WI38 (cell line): Measurements from ENCODE around the gene ATP2B3.

ENCODE experiments used
- H3K4me3 ChIP-seq: 2 replicates; pipeline ENCODE4 v1.5.1; 2011; ENCODE audit warnings: low read depth, mild to moderate bottlenecking, control low read depth, low read length
- CTCF ChIP-seq: IDR thresholded peaks from 2 replicates; pipeline ENCODE4 v1.5.1; 2012; ENCODE audit warnings: low read depth, mild to moderate bottlenecking, control low read depth, low read length

ATP2B3 gene

GRCh38 chrX:153621949-153622598, 104.6 kb downstream of the ATP2B3 start:
- TF ChIP-seq CTCF: no peak

GRCh38 chrX:153622661-153623309, 105.3 kb downstream of the ATP2B3 start:
- H3K4me3 ChIP-seq: no peak overlapping the region
- TF ChIP-seq CTCF: no peak

More at GRCh38 chrX:153621949-153622598, 104.6 kb downstream of the ATP2B3 start:
- H3K4me3 ChIP-seq: no peak overlapping the region

- no peak for TF ChIP-seq CTCF
- H3K4me3 ChIP-seq: no peak overlapping the region
These were observed 106.0 kb downstream of the ATP2B3 start for GRCh38 chrX:153623310-153624029.

- no peak for TF ChIP-seq CTCF
- H3K4me3 ChIP-seq: no peak overlapping the region
These were observed 107.0 kb downstream of the ATP2B3 start for GRCh38 chrX:153624196-153625091.

- TF ChIP-seq CTCF: no peak
- H3K4me3 ChIP-seq: no peak overlapping the region
These were observed 108.0 kb downstream of the ATP2B3 start for GRCh38 chrX:153625271-153626024.

- TF ChIP-seq CTCF: no peak
These were observed 108.7 kb downstream of the ATP2B3 start for GRCh38 chrX:153626025-153626633.

More at GRCh38 chrX:153626025-153626633, 108.7 kb downstream of the ATP2B3 start:
- no peak overlapping the region for H3K4me3 ChIP-seq
